HepG2 (cell line): ENCODE data around the gene SYNGR2. TPM values are rescaled to one million over a fixed set of nuclear protein-coding genes. Genes with fewer than 3 reads are reported as not detected.

Experiments
- DR1 ChIP-seq: sonication (generic); formaldehyde crosslinking; IDR thresholded peaks from 2 replicates; pipeline ENCODE4 v1.8.0; 2021; ENCODE audit warnings: mild to moderate bottlenecking, missing genetic modification reagents, inconsistent platforms
- ELF3 ChIP-seq: IDR thresholded peaks from 2 replicates; pipeline ENCODE4 v1.6.1; 2016; ENCODE audit warnings: missing genetic modification reagents, missing compliant biosample characterization
- FLYWCH1 ChIP-seq: sonication (generic); formaldehyde crosslinking; IDR thresholded peaks from 2 replicates; pipeline ENCODE4 v1.8.1; 2023; ENCODE audit warnings: mild to moderate bottlenecking, missing genetic modification reagents
- FOXK1 ChIP-seq: sonication (generic); formaldehyde crosslinking; IDR thresholded peaks from 2 replicates; pipeline ENCODE4 v1.4.0; 2020; ENCODE audit warnings: low read depth, missing genetic modification reagents, borderline replicate concordance
- MEIS1 ChIP-seq: sonication (generic); formaldehyde crosslinking; IDR thresholded peaks from 2 replicates; pipeline ENCODE4 v1.9.0; 2021; ENCODE audit warnings: mild to moderate bottlenecking, missing genetic modification reagents, moderate library complexity, borderline replicate concordance
- PAF1 ChIP-seq: IDR thresholded peaks from 2 replicates; pipeline ENCODE4 v1.6.1; 2016; ENCODE audit warnings: missing genetic modification reagents, missing compliant biosample characterization
- PCBP2 ChIP-seq: fragments of 200-400 bp; formaldehyde crosslinking; optimal IDR thresholded peaks from 2 replicates; pipeline ENCODE3; 2018; ENCODE audit warnings: low read length, low read depth; ENCODE audit not compliant: poor library complexity, severe bottlenecking
- POLR2A ChIP-seq, 2 experiments: IDR thresholded peaks; 2 replicates each; pipeline ENCODE4 v1.6.1; 2011; ENCODE audit warnings: low read depth in 2 of 2, low read length in 2 of 2, mild to moderate bottlenecking in 1 of 2, moderate library complexity in 1 of 2; ENCODE audit not compliant: insufficient read depth in 1 of 2
- RCOR2 ChIP-seq: IDR thresholded peaks from 2 replicates; pipeline ENCODE4 v1.6.1; 2016; ENCODE audit warnings: missing biosample characterization, missing genetic modification reagents
- RFXANK ChIP-seq: IDR thresholded peaks from 2 replicates; pipeline ENCODE4 v1.6.1; 2016
- RXRA ChIP-seq: sonication (generic); formaldehyde crosslinking; IDR thresholded peaks from 2 replicates; pipeline ENCODE4 v1.5.1; 2020; ENCODE audit warnings: missing genetic modification reagents
- SIN3A ChIP-seq: IDR thresholded peaks from 2 replicates; pipeline ENCODE4 v1.6.1; 2011; ENCODE audit warnings: low read depth, mild to moderate bottlenecking, control low read depth, low read length, borderline replicate concordance
- ZBTB39 ChIP-seq: sonication (generic); formaldehyde crosslinking; IDR thresholded peaks from 2 replicates; pipeline ENCODE4 v1.5.0; 2020; ENCODE audit warnings: missing genetic modification reagents
- ZEB1 ChIP-seq: IDR thresholded peaks from 2 replicates; pipeline ENCODE4 v1.6.1; 2012; ENCODE audit warnings: mild to moderate bottlenecking, low read depth, inconsistent platforms; ENCODE audit not compliant: insufficient replicate concordance
- ZFX ChIP-seq: sonication (generic); formaldehyde crosslinking; IDR thresholded peaks from 2 replicates; pipeline ENCODE4 v1.4.0; 2020; ENCODE audit warnings: mild to moderate bottlenecking, low read depth, missing genetic modification reagents, moderate library complexity
- ZNF570 ChIP-seq: sonication (generic); formaldehyde crosslinking; IDR thresholded peaks from 2 replicates; pipeline ENCODE4 v1.4.0; 2020; ENCODE audit warnings: mild to moderate bottlenecking, missing genetic modification reagents, borderline replicate concordance
- ZNF580 ChIP-seq: IDR thresholded peaks from 2 replicates; pipeline ENCODE4 v1.6.1; 2016; ENCODE audit warnings: low read depth, borderline replicate concordance
- ZNF770 ChIP-seq: sonication (generic); formaldehyde crosslinking; IDR thresholded peaks from 2 replicates; pipeline ENCODE4 v1.5.0; 2020; ENCODE audit warnings: mild to moderate bottlenecking, missing genetic modification reagents
- polyA plus RNA-seq, 8 experiments: library from polyadenylated mRNA; depleted of rRNA in 3 of 8; stranded (reverse) in 7 of 8; unstranded in 1 of 8; fragments of >200 nt; fragmentation: Illumina TruSeq in 4 of 8; extraction: Trizol in 4 of 8; gene quantifications; 2 replicates each; pipeline versions ENCODE4 v1.2.1 to v1.2.3, GENCODE V29; 2011 to 2016; ENCODE audit warnings: low read depth in 4 of 8, missing spikeins in 1 of 8, mixed read lengths in 1 of 8; ENCODE audit not compliant: insufficient read depth in 1 of 8
- total RNA-seq, 5 experiments: library from RNA; depleted of rRNA; stranded (reverse); fragments of >200 nt; fragmentation: Illumina TruSeq; extraction: Trizol; gene quantifications; 2 replicates each; pipeline ENCODE4 v1.2.3, GENCODE V29; 2016; ENCODE audit warnings: low read depth in 1 of 5
- TF ChIP-seq, protein P1 (sequence below): sonication (generic); formaldehyde crosslinking; IDR thresholded peaks from 2 replicates; pipeline ENCODE4 v1.8.0; 2022; ENCODE audit warnings: mild to moderate bottlenecking, missing genetic modification reagents
- TF ChIP-seq, protein P2 (sequence below): IDR thresholded peaks from 2 replicates; pipeline ENCODE4 v1.6.1; 2016; ENCODE audit warnings: low read depth
- TF ChIP-seq, protein P3 (sequence below): sonication (generic); formaldehyde crosslinking; IDR thresholded peaks from 2 replicates; pipeline ENCODE4 v1.4.0; 2020; ENCODE audit warnings: low read depth, mild to moderate bottlenecking, missing genetic modification reagents

The SYNGR2 gene
- total and polyA plus RNA-seq, 2 of the 13 experiments (the other 11 are each of a cell fraction or from before 2014, with no cell fraction given), result 46.7 to 170 TPM

GRCh38 chr17:78168242-78168902 lies at the start of gene SYNGR2 (continued):
- TF ChIP-seq RCOR2 (CRISPR knock-in tag) (no peak), ZEB1 (no peak), ZFX (CRISPR knock-in tag) (peak; percentile 93), SIN3A (peak; percentile 73; the same call in 1 of the 2 replicates), POLR2A (IDR thresholded peaks at IDR 0.05; ENCODE audit: insufficient read depth in 1 of 2, low read depth in 2 of 2, low read length in 2 of 2) (peak; percentile 65 to 92), ZNF770 (CRISPR knock-in tag) (peak; percentile 75), FOXK1 (CRISPR knock-in tag) (no peak), DR1 (CRISPR knock-in tag) (no peak; the same call in 1 of the 2 replicates), RXRA (CRISPR knock-in tag) (peak; percentile 71; the same call in 1 of the 2 replicates), ZNF570 (CRISPR knock-in tag) (0 out of 2 replicates have a peak, but pooled peaks have one; percentile 35), ZBTB39 (no peak), RFXANK (CRISPR knock-in tag) (no peak), ZNF580 (CRISPR knock-in tag) (no peak), ELF3 (peak; percentile 69), MEIS1 (CRISPR knock-in tag) (no peak; the same call in 1 of the 2 replicates), PCBP2 (no peak), FLYWCH1 (CRISPR knock-in tag) (no peak), PAF1 (no peak)
- TF ChIP-seq, protein P1, sequence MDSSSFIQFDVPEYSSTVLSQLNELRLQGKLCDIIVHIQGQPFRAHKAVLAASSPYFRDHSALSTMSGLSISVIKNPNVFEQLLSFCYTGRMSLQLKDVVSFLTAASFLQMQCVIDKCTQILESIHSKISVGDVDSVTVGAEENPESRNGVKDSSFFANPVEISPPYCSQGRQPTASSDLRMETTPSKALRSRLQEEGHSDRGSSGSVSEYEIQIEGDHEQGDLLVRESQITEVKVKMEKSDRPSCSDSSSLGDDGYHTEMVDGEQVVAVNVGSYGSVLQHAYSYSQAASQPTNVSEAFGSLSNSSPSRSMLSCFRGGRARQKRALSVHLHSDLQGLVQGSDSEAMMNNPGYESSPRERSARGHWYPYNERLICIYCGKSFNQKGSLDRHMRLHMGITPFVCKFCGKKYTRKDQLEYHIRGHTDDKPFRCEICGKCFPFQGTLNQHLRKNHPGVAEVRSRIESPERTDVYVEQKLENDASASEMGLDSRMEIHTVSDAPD (CRISPR knock-in tag), result 0 out of 2 replicates have a peak, but pooled peaks have one; percentile 4
- TF ChIP-seq, protein P2, sequence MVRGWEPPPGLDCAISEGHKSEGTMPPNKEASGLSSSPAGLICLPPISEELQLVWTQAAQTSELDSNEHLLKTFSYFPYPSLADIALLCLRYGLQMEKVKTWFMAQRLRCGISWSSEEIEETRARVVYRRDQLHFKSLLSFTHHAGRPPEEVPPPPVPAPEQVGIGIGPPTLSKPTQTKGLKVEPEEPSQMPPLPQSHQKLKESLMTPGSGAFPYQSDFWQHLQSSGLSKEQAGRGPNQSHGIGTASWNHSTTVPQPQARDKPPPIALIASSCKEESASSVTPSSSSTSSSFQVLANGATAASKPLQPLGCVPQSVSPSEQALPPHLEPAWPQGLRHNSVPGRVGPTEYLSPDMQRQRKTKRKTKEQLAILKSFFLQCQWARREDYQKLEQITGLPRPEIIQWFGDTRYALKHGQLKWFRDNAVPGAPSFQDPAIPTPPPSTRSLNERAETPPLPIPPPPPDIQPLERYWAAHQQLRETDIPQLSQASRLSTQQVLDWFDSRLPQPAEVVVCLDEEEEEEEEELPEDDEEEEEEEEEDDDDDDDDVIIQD (CRISPR knock-in tag), result no peak
- TF ChIP-seq, protein P3, sequence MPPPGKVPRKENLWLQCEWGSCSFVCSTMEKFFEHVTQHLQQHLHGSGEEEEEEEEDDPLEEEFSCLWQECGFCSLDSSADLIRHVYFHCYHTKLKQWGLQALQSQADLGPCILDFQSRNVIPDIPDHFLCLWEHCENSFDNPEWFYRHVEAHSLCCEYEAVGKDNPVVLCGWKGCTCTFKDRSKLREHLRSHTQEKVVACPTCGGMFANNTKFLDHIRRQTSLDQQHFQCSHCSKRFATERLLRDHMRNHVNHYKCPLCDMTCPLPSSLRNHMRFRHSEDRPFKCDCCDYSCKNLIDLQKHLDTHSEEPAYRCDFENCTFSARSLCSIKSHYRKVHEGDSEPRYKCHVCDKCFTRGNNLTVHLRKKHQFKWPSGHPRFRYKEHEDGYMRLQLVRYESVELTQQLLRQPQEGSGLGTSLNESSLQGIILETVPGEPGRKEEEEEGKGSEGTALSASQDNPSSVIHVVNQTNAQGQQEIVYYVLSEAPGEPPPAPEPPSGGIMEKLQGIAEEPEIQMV (CRISPR knock-in tag), result no peak
